PFSK-1 (cell line): ENCODE results near the gene FBN2.

Source experiments
- FOXP2 ChIP-seq: optimal IDR thresholded peaks from 2 replicates; pipeline ENCODE3; 2011; ENCODE audit warnings: borderline replicate concordance, control low read depth, inconsistent platforms; ENCODE audit not compliant: insufficient read depth; ENCODE audit errors: extremely low read length, extremely low read depth
- POLR2AphosphoS5 ChIP-seq: IDR thresholded peaks from 2 replicates; pipeline ENCODE4 v1.6.1; 2012; ENCODE audit warnings: low read depth, mild to moderate bottlenecking, control low read depth, low read length, moderate library complexity
- REST ChIP-seq, 2 experiments: IDR thresholded peaks; 2 replicates each; pipeline versions ENCODE4 v1.6.1 to v1.8.0; 2011 to 2012; ENCODE audit warnings: low read depth in 2 of 2, low read length in 2 of 2, control low read depth in 1 of 2, inconsistent platforms in 1 of 2, mild to moderate bottlenecking in 1 of 2, moderate library complexity in 1 of 2; ENCODE audit not compliant: insufficient read depth in 1 of 2
- SIN3A ChIP-seq: IDR thresholded peaks from 2 replicates; pipeline ENCODE4 v1.6.1; 2012; ENCODE audit warnings: mild to moderate bottlenecking, low read length, moderate library complexity, borderline replicate concordance; ENCODE audit not compliant: insufficient read depth
- TAF1 ChIP-seq: IDR thresholded peaks from 2 replicates; pipeline ENCODE4 v1.6.1; 2012; ENCODE audit warnings: low read length, control low read depth, borderline replicate concordance; ENCODE audit not compliant: insufficient read depth

Gene FBN2

GRCh38 chr5:128328007-128328406 is 210.0 kb downstream of the FBN2 start:
- TF ChIP-seq REST (IDR thresholded peaks at IDR 0.05; ENCODE audit: insufficient read depth in 1 of 2, low read depth in 2 of 2, low read length in 2 of 2) (no peak), TAF1 (no peak), SIN3A (no peak), FOXP2 (no peak), POLR2AphosphoS5 (no peak)

DNA sequence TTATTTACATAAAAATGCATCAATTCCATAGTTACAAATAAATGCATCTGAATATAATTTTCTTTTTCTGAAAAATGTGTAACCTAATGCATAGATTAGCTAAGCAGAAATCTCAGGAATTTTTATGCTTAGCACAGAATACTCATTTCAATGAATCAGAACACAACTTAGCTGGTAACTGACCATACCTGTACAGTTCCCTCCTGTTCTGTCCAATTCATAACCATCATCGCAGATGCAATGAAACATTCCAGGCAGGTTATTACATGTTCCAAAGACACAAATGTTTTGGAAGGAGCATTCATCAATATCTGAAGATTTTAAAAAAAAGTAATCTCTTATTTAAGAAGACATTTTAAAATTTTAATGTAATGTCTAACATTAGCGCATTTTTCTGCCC is 219.4 kb downstream of the FBN2 start:
- no peak for TF ChIP-seq TAF1
- no peak for TF ChIP-seq REST (IDR thresholded peaks at IDR 0.05; ENCODE audit: insufficient read depth in 1 of 2, low read depth in 2 of 2, low read length in 2 of 2)
- TF ChIP-seq POLR2AphosphoS5: no peak
- no peak for TF ChIP-seq SIN3A
- TF ChIP-seq FOXP2: no peak

DNA sequence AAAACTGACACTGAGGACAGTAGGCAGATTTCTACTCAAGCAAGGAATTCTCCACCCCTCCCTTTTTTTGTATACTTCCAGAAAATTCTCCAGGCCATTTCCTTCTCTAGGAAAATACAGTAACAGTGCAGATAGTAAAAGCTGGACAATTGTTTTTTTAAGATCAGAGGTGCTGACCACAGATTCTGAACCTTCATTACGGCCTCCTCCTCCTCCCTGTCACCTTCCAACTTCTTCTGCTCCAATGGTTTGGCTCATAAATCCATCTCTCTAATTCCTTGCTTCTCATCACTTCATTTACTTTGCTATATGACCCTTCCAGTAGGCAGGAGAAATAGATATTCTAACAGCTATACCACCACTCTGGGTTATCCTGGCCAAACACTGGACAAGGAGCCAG is 220.6 kb downstream of the FBN2 start:
- no peak for TF ChIP-seq TAF1

DNA sequence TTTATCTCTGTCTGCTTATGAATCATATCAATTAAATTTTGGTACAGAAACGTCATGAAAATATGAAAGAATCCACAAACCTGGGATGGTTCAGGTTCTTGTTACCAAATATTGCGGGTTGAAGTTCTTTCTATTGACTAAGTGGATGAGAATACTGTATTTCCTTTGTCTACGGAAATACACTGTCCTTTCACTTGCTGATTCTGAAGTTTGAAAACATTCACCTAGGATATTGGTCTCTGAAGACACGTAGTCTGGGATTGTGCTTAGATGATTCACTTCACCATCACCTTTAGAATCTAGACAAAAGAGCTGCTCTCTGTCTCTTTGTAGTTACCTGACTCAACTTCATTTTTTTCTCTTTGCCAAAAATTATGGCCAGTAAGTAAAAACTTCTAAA is 222.4 kb downstream of the FBN2 start:
- no peak for TF ChIP-seq POLR2AphosphoS5
- TF ChIP-seq SIN3A: no peak
- TF ChIP-seq REST (IDR thresholded peaks at IDR 0.05; ENCODE audit: insufficient read depth in 1 of 2, low read depth in 2 of 2, low read length in 2 of 2): no peak

DNA sequence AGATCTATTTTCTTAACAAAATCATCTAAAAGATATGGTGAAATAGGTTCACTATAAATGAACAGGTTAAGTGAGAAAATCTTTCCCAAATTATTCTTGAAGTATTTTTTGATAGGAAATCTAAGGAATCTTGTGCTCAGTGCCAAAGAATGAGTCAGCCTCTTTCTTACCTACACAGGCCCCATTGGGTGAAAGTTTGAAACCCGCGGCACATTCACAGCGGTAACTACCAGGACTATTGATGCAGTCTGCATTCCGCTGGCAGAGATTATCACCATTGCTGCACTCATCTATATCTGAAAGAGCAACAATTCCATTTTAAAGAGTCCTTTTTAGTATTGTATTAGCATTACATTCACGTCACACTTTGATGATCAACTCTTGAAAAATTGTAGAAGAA is 232.7 kb downstream of the FBN2 start:
- TF ChIP-seq FOXP2 (no peak), SIN3A (no peak), TAF1 (no peak), REST (IDR thresholded peaks at IDR 0.05; ENCODE audit: insufficient read depth in 1 of 2, low read depth in 2 of 2, low read length in 2 of 2) (no peak), POLR2AphosphoS5 (no peak)

GRCh38 chr5:128304791-128305190 is 233.3 kb downstream of the FBN2 start:
- no peak for TF ChIP-seq TAF1
- no peak for TF ChIP-seq REST (IDR thresholded peaks at IDR 0.05; ENCODE audit: insufficient read depth in 1 of 2, low read depth in 2 of 2, low read length in 2 of 2)
- no peak for TF ChIP-seq POLR2AphosphoS5
- TF ChIP-seq FOXP2: no peak
- TF ChIP-seq SIN3A: no peak
